Liver (tissue), 3 donors: ENCODE data around the gene HECTD1.

Experiments used
- RAD21 ChIP-seq, 2 donors: IDR thresholded peaks; 2 replicates each; pipeline ENCODE4 v1.6.1; 2016; ENCODE audit warnings: antibody characterized with exemption in 2 of 2, mild to moderate bottlenecking in 2 of 2
- SP1 ChIP-seq: IDR thresholded peaks from 2 replicates; pipeline ENCODE4 v1.6.1; 2018; ENCODE audit warnings: antibody characterized with exemption, mild to moderate bottlenecking
- TF ChIP-seq, protein P1 (sequence below): fragments of 150-350 bp; IDR thresholded peaks from 2 replicates; pipeline ENCODE4 v1.5.1; 2017; ENCODE audit warnings: improper control_type of control experiment, low read depth, low read length; ENCODE audit not compliant: missing input control
- TF ChIP-seq, protein P2 (sequence below): IDR thresholded peaks from 2 replicates; pipeline ENCODE4 v1.6.1; 2016; ENCODE audit warnings: antibody characterized with exemption
- TF ChIP-seq, protein P3 (sequence below): IDR thresholded peaks from 2 replicates; pipeline ENCODE4 v1.6.1; 2016; ENCODE audit warnings: antibody characterized with exemption, mild to moderate bottlenecking
- donor health status: healthy.
- donor health status: healthy.

DNA sequence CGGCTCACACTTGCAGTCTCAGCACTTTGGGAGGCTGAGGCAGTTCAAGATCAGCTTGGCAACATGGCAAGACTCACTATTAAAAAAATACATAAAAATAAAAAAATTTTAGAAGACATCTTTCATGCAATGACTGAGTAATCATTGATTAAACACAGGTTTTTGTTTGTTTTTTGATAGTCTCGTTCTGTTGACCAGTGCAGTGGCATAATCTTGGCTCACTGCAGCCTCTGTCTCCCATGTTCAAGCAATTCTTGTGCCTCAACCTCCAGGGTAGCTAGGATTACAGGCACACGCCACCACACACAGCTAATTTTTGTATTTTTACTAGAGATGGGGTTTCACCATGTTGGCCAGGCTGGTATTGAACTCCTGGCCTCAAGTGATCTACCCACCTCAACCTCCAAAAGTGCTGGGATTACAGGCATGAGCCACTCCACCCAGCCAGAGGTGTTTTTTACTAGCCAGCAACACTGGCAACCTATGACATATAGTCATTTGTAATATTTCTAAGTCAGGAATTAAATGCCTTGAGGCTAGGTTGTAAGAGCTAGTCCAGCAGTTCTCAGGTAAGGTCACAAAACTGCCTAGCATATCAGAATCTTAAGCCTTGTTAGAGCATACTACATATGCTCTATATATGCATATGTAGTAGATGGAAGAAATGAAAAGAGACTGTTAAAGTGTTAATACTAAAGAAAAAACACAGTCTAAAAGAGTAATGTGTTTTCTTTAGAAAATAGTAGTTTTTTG is 27.1 kb downstream of the HECTD1 start:
- TF ChIP-seq, protein P1, sequence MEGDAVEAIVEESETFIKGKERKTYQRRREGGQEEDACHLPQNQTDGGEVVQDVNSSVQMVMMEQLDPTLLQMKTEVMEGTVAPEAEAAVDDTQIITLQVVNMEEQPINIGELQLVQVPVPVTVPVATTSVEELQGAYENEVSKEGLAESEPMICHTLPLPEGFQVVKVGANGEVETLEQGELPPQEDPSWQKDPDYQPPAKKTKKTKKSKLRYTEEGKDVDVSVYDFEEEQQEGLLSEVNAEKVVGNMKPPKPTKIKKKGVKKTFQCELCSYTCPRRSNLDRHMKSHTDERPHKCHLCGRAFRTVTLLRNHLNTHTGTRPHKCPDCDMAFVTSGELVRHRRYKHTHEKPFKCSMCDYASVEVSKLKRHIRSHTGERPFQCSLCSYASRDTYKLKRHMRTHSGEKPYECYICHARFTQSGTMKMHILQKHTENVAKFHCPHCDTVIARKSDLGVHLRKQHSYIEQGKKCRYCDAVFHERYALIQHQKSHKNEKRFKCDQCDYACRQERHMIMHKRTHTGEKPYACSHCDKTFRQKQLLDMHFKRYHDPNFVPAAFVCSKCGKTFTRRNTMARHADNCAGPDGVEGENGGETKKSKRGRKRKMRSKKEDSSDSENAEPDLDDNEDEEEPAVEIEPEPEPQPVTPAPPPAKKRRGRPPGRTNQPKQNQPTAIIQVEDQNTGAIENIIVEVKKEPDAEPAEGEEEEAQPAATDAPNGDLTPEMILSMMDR, result no peak
- TF ChIP-seq RAD21 (IDR thresholded peaks at IDR 0.05) (no peak), SP1 (no peak)
- TF ChIP-seq, protein P2, sequence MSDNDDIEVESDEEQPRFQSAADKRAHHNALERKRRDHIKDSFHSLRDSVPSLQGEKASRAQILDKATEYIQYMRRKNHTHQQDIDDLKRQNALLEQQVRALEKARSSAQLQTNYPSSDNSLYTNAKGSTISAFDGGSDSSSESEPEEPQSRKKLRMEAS, result no peak
- TF ChIP-seq, protein P3, sequence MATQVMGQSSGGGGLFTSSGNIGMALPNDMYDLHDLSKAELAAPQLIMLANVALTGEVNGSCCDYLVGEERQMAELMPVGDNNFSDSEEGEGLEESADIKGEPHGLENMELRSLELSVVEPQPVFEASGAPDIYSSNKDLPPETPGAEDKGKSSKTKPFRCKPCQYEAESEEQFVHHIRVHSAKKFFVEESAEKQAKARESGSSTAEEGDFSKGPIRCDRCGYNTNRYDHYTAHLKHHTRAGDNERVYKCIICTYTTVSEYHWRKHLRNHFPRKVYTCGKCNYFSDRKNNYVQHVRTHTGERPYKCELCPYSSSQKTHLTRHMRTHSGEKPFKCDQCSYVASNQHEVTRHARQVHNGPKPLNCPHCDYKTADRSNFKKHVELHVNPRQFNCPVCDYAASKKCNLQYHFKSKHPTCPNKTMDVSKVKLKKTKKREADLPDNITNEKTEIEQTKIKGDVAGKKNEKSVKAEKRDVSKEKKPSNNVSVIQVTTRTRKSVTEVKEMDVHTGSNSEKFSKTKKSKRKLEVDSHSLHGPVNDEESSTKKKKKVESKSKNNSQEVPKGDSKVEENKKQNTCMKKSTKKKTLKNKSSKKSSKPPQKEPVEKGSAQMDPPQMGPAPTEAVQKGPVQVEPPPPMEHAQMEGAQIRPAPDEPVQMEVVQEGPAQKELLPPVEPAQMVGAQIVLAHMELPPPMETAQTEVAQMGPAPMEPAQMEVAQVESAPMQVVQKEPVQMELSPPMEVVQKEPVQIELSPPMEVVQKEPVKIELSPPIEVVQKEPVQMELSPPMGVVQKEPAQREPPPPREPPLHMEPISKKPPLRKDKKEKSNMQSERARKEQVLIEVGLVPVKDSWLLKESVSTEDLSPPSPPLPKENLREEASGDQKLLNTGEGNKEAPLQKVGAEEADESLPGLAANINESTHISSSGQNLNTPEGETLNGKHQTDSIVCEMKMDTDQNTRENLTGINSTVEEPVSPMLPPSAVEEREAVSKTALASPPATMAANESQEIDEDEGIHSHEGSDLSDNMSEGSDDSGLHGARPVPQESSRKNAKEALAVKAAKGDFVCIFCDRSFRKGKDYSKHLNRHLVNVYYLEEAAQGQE, result no peak
